ENCODE measurements around the gene SNX14.
A peak's percentile ranks its signal among the peaks of the same experiment; 100 is the strongest.

The SNX14 gene

DNA sequence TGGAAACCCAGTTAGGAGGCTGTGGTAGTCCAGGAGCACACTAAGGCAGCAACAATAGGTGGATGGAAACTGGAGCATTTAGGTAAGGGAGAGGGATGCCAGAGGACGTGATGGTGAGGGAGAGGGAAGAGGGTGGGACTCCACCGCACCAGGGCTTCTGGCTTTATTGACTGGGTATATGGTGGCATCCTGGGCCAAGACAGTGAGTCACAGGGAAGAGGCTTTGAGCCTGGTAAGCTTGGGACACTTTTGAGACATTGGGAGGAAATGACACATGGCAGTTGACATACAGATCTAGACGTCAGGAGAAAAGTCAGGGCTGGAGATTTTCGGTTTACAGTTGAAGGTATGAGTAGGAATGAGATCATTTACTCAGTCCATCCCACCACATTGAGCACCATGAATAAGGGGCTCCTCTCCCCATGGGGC lies 128.9 kb downstream of the SNX14 start:
- no peak for DNase-seq (ENCODE audit: low read depth)

DNA sequence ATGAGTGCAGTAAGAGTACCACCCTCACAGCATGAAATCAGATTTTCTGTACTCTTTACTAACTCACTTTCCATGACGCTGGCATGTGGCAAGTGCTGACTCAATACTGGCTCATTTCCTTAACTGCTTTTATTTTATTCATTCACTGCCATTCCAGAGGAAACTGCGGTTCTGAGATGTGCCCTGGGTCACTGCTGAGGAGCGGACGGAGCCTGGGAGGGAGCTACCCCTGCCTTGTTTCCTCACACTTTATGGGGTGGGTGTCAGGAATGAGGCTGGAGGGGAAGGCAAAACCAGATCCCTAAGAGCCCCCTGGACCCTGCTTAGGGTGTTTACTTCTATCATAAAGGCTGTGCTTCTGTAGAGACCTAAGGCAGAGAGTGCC lies 129.4 kb downstream of the SNX14 start:
- DNase-seq (ENCODE audit: low read depth) = no peak

DNA sequence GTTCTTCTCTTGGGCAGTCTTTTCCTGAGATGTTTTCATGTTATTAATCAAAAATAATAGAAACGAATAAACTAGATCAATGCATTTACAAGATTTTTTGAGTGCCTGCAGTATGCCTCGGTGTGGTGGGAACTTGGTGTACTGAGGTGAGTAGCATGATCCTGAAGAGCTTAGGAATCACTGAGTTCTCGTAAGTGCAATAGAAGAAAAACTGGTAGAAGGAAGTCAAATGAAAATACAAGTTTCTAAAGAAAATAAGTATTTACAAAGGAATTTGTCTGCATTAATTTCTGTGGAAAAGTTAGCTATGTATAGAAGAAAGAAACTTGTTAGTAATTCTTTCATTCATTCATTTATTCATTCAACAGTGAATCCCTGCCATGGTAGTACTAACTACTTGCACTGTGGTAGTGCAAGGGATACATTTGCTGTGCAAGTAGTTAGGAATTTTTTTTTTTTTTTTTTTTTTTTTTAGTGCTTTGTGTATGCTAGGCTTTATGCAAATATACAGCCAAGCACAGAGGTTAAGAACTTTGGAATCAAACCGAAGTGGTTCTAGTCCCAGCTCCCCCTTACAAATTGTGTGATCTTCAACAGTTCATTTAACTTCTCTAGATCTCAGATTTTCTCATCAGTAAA lies 129.9 kb downstream of the SNX14 start:
- DNase-seq (ENCODE audit: low read depth) = no peak

DNA sequence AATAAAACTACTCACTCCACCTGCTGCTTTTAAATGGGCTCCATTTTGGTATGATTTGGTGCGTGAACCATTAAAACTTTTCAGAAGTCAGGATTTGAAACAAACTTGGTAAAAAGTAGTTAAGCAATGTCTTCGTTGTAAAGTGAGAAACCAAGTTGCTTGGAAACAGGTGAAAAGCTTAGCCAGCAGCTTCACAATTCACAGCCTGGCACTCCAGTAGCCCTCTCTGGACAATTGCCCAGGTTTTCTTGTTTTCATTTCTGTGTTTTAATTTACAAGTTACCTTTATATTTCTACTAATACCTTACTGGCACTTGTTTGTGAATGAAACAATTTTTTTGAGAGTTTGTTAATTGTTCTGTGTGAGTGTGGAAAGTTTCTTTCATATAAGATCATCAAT lies 131.0 kb downstream of the SNX14 start:
- no peak for DNase-seq (ENCODE audit: low read depth)

DNA sequence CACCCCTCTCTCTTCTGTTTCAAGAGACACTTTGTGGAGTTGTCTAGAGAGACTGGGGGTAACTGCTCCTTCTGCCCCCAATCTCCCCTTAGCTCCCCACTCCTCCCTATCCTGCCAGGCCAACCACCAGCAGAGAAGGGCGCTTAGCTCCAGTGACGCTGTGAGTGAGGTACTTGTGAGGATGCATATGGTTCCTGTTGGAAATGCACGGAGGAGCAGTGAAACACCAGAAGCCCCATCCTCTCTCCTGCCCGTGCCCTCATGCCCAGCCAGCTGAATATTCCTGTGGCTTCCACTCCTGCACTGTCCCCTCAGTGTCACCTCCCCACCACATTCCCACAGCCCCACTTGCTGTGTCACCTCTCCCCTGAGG lies 131.9 kb downstream of the SNX14 start:
- no peak for DNase-seq (ENCODE audit: low read depth)

DNA sequence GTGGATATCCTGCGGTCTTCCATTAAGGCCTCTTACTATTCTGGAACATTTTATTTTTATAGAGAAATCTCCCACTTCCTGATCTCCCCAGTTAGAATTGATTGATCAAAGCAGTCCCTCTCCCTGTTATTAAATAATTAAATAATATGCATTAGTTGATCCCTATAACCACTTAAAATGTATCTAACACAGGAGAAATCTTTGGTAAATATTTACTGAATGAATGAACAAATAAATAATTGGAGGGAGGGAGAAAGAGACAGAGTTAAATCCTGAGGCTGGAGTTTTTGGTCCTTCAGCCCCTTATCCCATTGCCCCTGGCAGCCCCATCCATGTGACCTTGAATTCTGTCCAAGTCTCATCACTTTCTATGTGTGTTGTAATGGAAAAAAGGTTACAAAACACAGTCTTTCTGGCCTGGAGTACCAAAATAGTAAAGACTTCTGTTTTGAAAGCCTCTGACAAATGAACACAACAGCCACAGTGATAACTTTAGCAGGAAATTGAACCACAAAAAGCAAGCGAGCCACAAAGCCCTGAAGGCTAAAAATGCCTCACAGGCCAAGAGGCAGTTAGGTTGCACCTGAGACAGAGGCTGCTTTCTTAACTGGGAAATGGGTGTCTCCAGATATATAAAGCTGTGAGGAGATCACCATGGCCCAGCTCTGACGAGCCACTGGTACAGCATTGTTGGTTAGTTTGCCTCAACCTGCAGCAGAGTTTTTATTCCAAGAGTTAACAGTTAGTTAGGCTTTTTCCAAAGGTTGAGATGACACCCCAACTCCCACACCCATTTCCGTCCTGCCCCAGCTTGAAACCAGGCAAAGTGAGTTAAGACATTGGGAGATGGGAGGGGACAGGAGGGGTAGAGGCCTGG lies 132.5 kb downstream of the SNX14 start:
- DNase-seq (ENCODE audit: low read depth) = peak; percentile 26

DNA sequence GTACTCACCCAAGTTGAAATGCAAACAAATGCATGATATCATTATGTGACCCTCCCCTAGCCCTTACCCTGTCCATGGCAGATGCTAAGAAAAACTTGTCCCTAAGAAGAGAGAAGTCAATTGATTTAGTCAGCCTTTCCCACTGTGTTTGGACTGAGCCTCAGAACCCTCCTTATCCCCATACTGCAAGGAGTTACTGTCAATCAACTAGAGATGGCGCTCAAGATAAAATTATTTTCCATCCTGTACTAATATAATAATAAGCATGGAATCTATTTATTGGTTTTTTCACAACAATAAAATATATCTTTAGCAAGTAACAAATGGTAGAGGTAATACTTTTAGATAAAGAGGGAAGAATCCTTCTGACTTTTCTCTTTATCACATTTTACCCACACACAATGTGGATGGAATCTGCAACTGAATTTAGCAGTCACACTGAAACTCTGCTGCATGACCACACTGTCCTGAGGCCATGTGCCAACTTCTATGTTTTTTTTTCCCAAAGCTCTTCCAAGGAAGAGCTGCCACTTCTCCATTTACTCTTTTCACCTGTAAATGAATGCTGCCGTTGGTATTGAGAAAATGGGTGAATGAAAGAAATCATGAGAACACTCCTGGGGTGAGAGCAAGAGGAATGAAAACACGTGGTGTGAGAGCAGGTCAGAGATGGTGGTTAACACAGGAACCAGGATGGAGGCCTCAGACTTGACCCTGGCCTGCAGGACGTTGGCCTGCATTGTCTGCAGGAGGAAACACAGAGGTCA lies 133.3 kb downstream of the SNX14 start:
- DNase-seq (ENCODE audit: low read depth) = no peak

DNA sequence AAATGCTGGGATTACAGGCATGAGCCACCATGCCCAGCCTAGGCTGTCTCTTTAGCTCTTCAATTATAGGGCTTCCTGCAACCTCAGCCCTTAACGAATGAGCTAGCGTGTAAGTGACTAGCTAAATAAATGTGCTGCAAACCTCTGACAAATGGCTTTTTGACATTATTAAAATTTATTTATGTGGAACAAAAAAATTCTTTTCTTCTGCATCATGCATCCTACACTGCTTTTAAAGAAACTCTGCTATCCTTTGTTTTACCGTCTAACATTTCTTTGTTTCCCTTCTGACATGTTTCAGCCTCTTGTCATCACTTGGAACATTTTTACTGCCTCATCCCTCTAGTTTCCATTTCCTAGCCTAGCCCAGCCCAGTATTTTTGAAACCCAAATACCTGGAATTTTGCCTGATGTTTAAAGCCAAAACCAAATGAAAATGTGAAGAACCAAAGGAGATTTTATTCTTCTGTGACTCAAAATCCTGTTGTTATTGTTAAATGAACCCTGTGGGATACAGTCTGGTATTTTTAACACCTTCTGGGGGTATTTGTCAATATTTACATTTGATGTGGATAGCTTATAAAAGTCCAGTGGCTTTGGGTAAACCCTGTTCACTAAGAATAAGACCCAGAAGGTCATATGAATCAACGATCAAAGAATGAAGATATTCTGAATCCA lies 134.3 kb downstream of the SNX14 start:
- no peak for DNase-seq (ENCODE audit: low read depth)

DNA sequence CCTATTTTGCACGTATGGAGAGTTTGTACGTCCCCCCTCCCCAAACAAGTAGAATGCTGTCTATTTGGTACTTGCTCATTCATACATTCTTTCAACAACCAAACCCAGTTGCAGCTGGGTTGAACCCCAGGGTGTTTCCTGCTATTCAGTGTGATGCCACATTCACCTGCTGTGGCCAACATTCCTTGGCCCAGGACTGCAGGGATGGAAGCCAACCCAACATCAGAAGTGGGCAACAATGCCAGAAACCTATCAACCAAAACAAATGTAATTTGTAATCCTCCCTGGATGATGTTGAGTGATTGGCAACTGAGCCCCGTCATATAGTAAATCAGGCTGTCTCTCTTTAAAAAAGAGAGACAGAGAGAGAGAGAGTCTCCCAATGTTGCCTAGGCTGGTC lies 134.9 kb downstream of the SNX14 start:
- no peak for DNase-seq (ENCODE audit: low read depth)

DNA sequence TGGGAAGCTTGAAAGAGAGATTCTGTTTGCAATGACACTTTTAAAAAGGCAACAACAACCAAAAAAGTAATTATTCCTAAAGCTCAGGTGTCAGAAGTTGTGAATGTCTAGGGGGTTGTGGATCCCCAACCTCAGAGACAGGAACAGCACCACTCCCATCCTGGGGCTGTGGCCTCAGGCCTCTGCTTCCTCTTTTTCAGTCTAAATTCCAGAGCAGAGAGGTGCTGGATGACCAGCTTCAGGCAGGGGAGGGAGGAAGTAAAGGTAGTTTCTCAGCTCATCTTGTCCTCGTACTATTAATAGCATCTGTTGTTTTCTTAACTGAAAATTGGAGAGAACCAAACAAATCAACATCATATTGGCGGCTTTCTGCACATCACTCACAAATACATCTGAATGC lies 135.5 kb downstream of the SNX14 start:
- no peak for DNase-seq (ENCODE audit: low read depth)

DNA sequence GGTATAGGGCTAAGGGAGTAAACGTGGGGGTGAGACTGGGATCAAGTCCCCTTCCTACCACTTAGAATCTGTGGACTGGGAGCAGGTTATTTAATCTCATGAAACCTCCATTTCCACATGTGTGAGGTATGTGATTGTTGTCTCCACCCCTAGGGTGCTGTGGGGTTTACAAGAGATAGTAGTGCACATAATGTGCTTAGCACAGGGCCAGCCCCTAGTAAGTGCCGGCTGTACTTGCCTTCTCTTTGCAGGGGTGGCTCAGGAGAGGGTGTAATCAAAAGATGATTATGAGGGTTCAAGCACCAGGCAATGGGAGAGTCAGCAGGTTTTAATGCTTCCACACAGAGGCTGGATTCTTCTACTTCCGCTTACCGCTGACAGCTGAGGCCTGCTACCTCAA lies 136.9 kb downstream of the SNX14 start:
- no peak for DNase-seq (ENCODE audit: low read depth)
